Measurements from ENCODE around the gene CORO2B.
"Not testable (repeated sequence)": the region's sequence is repeated elsewhere in the genome, so short reads cannot be mapped to it uniquely, and the experiment has no call there.

Gene CORO2B

GRCh38 chr15:68633231-68634121 lies 54.7 kb downstream of the CORO2B start:
- no peak for DNase-seq

GRCh38 chr15:68634122-68634482 lies 55.3 kb downstream of the CORO2B start:
- no peak for DNase-seq

- no peak for DNase-seq
These were observed 55.7 kb downstream of the CORO2B start for GRCh38 chr15:68634531-68634930.

GRCh38 chr15:68635141-68635540 lies 56.3 kb downstream of the CORO2B start:
- DNase-seq, result no peak

- DNase-seq, result no peak
These were observed 57.5 kb downstream of the CORO2B start for GRCh38 chr15:68636256-68636655.

- DNase-seq, result no peak
These were observed 59.1 kb downstream of the CORO2B start for GRCh38 chr15:68637767-68638404.

- no peak for DNase-seq
These were observed 60.2 kb downstream of the CORO2B start for GRCh38 chr15:68638953-68639515.

GRCh38 chr15:68639926-68640600 lies 61.3 kb downstream of the CORO2B start:
- no peak for DNase-seq

GRCh38 chr15:68640791-68641331 lies 62.1 kb downstream of the CORO2B start:
- no peak for DNase-seq

- DNase-seq, result no peak
These were observed 62.6 kb downstream of the CORO2B start for GRCh38 chr15:68641376-68641775.

GRCh38 chr15:68642491-68642845 lies 63.7 kb downstream of the CORO2B start:
- DNase-seq, result no peak

- no peak for DNase-seq
These were observed 64.5 kb downstream of the CORO2B start for GRCh38 chr15:68643216-68643830.

GRCh38 chr15:68644083-68644904 lies 65.5 kb downstream of the CORO2B start:
- DNase-seq, result no peak

GRCh38 chr15:68644996-68645395 lies 66.2 kb downstream of the CORO2B start:
- DNase-seq, result no peak

GRCh38 chr15:68646156-68646555 lies 67.4 kb downstream of the CORO2B start:
- DNase-seq, result no peak

- DNase-seq, result no peak
These were observed 67.9 kb downstream of the CORO2B start for GRCh38 chr15:68646696-68647095.

GRCh38 chr15:68647361-68647760 lies 68.6 kb downstream of the CORO2B start:
- DNase-seq, result not testable (repeated sequence)

GRCh38 chr15:68650901-68651709 lies 72.3 kb downstream of the CORO2B start:
- DNase-seq, result peak; percentile 61 to 66

- DNase-seq, result no peak
These were observed 73.2 kb downstream of the CORO2B start for GRCh38 chr15:68651916-68652525.

- DNase-seq, result no peak
These were observed 74.3 kb downstream of the CORO2B start for GRCh38 chr15:68653031-68653635.
